ENCODE results near the gene MYO1A. TPM values are rescaled to one million over a fixed set of nuclear protein-coding genes. Genes with fewer than 3 reads are reported as not detected.

MYO1A gene
- total and polyA plus RNA-seq, 10 of the 15 experiments (the other 5 are each of a cell fraction or from before 2014, with no cell fraction given), result 0.01 to 0.34 (median 0.15) TPM; not detected in 2

DNA sequence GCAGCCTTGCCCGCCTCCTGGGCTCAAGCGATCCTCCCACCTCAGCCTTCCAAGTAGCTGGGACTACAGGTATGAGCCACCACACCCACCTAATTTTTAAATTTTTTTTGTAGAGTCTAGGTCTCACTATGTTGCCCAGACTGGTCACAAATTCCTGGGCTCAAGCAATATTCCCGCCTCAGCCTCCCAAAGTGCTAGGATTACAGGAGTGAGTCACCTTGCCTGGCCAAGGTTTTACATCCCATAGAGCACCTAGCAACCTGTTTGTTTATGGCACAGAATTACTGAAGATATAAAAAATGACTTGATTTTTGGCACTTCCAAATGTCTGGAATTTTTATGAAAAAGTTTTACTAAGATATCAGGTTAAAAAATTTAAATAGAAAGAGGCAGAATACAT, 16.5 kb downstream of the MYO1A start:
- H3K27me3 ChIP-seq (replicated peaks in 1 of 2; ENCODE audit: control insufficient read depth in 2 of 2, insufficient read depth in 2 of 2, low read length in 1 of 2), result no peaks in the 10 kb centered on the region; a peak in 1 of 4 replicates
- H3K9ac ChIP-seq (ENCODE audit: control insufficient read depth, insufficient read depth, low read length), result no peak overlapping the region
- H3K4me1 ChIP-seq (ENCODE audit: control insufficient read depth, insufficient read depth, low read length), result peaks cover 11% of the 10 kb centered on the region
- ChIA-PET POLR2A (interaction anchor here (1.1 kb wide), 2 partner anchors 12 to 216 kb away, joined by 3 to 7 read pairs; no protein-coding TSS in a partner anchor), SMC1A (ENCODE audit: uncharacterized antibody, unreplicated experiment) (interaction anchor here (1.3 to 4.1 kb wide), 3 partner anchors 24 to 79 kb away, joined by 3 to 19 read pairs (median 4); no protein-coding TSS in a partner anchor), RAD21 (ENCODE audit: unreplicated experiment) (interaction anchor here (1.0 to 5.9 kb wide), 3 partner anchors 24 to 397 kb away, joined by 3 to 30 read pairs (median 3); partner anchors contain the start of gene STAT6), CTCF (interaction anchor here (1.2 to 5.5 kb wide), 4 partner anchors 25 to 36 kb away, joined by 3 to 64 read pairs (median 4); no protein-coding TSS in a partner anchor)
- intact Hi-C loops (cut with micrococcal nuclease; ENCODE audit: unreplicated experiment) (no loop called here), in situ Hi-C loops (cut with MboI) (no loop called here)
- ATAC-seq (no peak), FAIRE-seq (no peak), DNase-seq (ENCODE audit: low read depth, low spot score) (no peak)
- BruUV-seq (replicated peaks), result no TSS peak
- WGBS (ENCODE audit: insufficient coverage, insufficient replicate concordance, low lambda C conversion rate, missing lambda C conversion rate), result 99% methylated on average over 3 of the region's 3 CpGs
- H3K79me2 ChIP-seq (ENCODE audit: control insufficient read depth, insufficient read depth, low read length), result no peaks in the 10 kb centered on the region
- no peaks in the 10 kb centered on the region for H4K20me1 ChIP-seq (ENCODE audit: control insufficient read depth, insufficient read depth)
- H3K36me3 ChIP-seq (ENCODE audit: control insufficient read depth in 2 of 2, insufficient read depth in 2 of 2, low read length in 1 of 2), result no peaks in the 10 kb centered on the region
- no peaks in the 10 kb centered on the region for H3K9me3 ChIP-seq (replicated peaks; ENCODE audit: control insufficient read depth, insufficient read depth, low read length)
- H3K4me2 ChIP-seq (ENCODE audit: control insufficient read depth, insufficient read depth), result no peak overlapping the region
- no peak overlapping the region for H2AFZ ChIP-seq (ENCODE audit: control insufficient read depth, low read depth, low read length)
- no peak overlapping the region for H3K4me3 ChIP-seq
- no peak overlapping the region for H3K27ac ChIP-seq (ENCODE audit: control insufficient read depth, insufficient read depth)
- TF ChIP-seq JUNB (IDR thresholded peaks at IDR 0.05) (no peak), SMC3 (IDR thresholded peaks at IDR 0.05; ENCODE audit: borderline replicate concordance, low read length) (no peak), SREBF1 (IDR thresholded peaks at IDR 0.05; ENCODE audit: low read length) (no peak), MYC (IDR thresholded peaks at IDR 0.05; ENCODE audit: insufficient read depth, insufficient read length, insufficient replicate concordance, low read length, severe bottlenecking) (no peak), MTA3 (IDR thresholded peaks at IDR 0.05; ENCODE audit: borderline replicate concordance, low read length) (no peak), STAT3 (IDR thresholded peaks at IDR 0.05; ENCODE audit: low read depth, low read length) (no peak), PAX8 (IDR thresholded peaks at IDR 0.05) (no peak), SUZ12 (IDR thresholded peaks at IDR 0.05; ENCODE audit: unreplicated experiment) (no peak), PAX5 (IDR thresholded peaks at IDR 0.05; ENCODE audit: borderline replicate concordance, low read depth, low read length) (no peak), SPI1 (IDR thresholded peaks at IDR 0.05; ENCODE audit: borderline replicate concordance, insufficient read depth, low read depth, low read length) (no peak)
- TF ChIP-seq, protein P1, sequence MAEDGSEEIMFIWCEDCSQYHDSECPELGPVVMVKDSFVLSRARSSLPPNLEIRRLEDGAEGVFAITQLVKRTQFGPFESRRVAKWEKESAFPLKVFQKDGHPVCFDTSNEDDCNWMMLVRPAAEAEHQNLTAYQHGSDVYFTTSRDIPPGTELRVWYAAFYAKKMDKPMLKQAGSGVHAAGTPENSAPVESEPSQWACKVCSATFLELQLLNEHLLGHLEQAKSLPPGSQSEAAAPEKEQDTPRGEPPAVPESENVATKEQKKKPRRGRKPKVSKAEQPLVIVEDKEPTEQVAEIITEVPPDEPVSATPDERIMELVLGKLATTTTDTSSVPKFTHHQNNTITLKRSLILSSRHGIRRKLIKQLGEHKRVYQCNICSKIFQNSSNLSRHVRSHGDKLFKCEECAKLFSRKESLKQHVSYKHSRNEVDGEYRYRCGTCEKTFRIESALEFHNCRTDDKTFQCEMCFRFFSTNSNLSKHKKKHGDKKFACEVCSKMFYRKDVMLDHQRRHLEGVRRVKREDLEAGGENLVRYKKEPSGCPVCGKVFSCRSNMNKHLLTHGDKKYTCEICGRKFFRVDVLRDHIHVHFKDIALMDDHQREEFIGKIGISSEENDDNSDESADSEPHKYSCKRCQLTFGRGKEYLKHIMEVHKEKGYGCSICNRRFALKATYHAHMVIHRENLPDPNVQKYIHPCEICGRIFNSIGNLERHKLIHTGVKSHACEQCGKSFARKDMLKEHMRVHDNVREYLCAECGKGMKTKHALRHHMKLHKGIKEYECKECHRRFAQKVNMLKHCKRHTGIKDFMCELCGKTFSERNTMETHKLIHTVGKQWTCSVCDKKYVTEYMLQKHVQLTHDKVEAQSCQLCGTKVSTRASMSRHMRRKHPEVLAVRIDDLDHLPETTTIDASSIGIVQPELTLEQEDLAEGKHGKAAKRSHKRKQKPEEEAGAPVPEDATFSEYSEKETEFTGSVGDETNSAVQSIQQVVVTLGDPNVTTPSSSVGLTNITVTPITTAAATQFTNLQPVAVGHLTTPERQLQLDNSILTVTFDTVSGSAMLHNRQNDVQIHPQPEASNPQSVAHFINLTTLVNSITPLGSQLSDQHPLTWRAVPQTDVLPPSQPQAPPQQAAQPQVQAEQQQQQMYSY (CRISPR knock-in tag; IDR thresholded peaks at IDR 0.05), result no peak
- TF ChIP-seq, protein P2, sequence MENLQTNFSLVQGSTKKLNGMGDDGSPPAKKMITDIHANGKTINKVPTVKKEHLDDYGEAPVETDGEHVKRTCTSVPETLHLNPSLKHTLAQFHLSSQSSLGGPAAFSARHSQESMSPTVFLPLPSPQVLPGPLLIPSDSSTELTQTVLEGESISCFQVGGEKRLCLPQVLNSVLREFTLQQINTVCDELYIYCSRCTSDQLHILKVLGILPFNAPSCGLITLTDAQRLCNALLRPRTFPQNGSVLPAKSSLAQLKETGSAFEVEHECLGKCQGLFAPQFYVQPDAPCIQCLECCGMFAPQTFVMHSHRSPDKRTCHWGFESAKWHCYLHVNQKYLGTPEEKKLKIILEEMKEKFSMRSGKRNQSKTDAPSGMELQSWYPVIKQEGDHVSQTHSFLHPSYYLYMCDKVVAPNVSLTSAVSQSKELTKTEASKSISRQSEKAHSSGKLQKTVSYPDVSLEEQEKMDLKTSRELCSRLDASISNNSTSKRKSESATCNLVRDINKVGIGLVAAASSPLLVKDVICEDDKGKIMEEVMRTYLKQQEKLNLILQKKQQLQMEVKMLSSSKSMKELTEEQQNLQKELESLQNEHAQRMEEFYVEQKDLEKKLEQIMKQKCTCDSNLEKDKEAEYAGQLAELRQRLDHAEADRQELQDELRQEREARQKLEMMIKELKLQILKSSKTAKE (IDR thresholded peaks at IDR 0.05; ENCODE audit: low read depth, poor library complexity, severe bottlenecking), result no peak
- TF ChIP-seq, protein P3, sequence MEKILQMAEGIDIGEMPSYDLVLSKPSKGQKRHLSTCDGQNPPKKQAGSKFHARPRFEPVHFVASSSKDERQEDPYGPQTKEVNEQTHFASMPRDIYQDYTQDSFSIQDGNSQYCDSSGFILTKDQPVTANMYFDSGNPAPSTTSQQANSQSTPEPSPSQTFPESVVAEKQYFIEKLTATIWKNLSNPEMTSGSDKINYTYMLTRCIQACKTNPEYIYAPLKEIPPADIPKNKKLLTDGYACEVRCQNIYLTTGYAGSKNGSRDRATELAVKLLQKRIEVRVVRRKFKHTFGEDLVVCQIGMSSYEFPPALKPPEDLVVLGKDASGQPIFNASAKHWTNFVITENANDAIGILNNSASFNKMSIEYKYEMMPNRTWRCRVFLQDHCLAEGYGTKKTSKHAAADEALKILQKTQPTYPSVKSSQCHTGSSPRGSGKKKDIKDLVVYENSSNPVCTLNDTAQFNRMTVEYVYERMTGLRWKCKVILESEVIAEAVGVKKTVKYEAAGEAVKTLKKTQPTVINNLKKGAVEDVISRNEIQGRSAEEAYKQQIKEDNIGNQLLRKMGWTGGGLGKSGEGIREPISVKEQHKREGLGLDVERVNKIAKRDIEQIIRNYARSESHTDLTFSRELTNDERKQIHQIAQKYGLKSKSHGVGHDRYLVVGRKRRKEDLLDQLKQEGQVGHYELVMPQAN (conservative IDR thresholded peaks at IDR 0.05), result no peak
- TF ChIP-seq, protein P4, sequence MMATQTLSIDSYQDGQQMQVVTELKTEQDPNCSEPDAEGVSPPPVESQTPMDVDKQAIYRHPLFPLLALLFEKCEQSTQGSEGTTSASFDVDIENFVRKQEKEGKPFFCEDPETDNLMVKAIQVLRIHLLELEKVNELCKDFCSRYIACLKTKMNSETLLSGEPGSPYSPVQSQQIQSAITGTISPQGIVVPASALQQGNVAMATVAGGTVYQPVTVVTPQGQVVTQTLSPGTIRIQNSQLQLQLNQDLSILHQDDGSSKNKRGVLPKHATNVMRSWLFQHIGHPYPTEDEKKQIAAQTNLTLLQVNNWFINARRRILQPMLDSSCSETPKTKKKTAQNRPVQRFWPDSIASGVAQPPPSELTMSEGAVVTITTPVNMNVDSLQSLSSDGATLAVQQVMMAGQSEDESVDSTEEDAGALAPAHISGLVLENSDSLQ (IDR thresholded peaks at IDR 0.05), result no peak

Measured in GM12878 (cell line).